HG03108 (cell line): ENCODE results near the gene FAT1.

Experiments used
- ATAC-seq: cut with Tn5 transposase; IDR thresholded peaks from one replicate; pipeline ENCODE4 v1.9.1; 2021; ENCODE audit warnings: moderate library complexity; ENCODE audit not compliant: unreplicated experiment

Gene FAT1

DNA sequence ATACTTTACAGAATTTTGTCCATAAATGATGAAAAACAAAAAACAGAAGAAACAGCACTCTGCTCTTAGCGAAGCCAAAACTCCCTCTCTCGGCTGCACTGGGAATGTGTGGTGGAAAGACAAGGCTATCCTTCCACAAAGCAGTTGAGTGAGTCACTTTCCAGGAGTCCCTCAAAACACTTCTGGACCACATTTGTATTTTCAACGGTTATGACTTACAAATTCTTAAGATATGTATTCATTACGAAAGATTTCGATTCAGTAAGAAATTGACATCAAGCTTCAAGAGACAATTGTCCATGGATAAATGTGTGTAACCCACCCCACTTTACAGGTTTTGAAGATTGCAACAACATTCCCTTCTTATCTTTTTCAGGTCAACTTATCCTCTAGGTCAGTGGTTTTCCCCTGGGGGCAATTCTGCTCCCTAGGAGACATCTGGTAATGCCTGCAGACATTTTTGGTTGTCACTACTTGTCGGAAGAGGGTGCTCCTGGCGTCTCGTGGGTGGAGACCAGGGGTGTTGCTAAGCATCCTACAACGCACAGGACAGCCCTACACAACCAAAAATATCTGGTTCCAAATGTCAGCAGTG, 101.6 kb downstream of the FAT1 start:
- ATAC-seq = no peak

DNA sequence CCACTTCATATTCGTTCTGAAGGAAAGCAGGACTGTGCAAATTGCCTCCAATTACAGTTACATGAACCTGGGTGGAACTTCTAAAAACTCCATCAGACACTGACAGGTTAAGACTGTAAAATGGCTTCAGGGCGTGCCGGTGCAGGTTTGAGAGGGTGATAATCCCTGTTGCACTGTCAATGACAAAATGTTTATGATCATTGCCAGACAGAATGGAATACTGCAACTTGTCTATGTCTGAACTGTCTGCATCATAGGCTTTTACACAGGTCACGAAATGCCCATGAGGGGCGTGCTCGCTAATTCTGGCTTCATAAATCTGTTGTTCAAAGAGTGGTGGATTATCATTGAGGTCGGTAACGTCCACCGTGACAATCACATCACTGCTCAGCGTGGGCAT, 104.6 kb downstream of the FAT1 start:
- no peak for ATAC-seq

DNA sequence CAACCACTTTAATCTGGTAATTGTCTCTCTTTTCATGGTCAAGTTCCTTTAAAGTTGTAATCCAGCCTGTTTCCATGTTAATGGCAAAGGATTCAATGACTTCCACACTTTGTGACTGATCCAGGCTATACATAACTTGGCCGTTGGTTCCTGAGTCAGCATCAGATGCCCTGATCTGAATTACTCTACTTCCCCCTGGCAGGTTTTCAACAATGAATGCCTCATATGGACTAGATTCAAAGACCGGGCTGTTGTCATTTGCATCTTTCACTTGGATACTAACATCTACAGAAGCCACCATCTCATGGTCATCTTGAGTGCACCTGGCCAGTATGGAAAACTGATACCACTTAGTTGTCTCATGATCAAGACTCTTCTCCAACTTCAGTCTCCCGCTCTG, 105.7 kb downstream of the FAT1 start:
- no peak for ATAC-seq

DNA sequence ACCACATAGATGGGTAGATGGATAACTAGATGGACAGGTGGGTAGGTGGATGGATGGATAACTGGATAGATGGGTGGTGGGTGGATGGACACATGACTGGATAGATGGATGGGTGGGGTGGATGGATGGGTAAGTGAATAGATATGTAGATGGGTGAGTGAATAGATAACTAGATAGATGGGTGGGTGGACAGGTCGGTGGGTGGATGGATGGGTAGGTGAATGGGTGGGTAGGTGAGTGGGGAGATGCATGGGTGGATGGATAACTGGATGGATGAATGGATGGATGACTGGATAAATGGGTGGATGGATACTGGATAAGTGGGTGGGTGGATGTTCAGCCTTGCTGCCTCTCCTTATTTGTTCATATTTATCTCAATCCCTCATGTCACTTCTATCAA, 116.2 kb downstream of the FAT1 start:
- no peak for ATAC-seq

DNA sequence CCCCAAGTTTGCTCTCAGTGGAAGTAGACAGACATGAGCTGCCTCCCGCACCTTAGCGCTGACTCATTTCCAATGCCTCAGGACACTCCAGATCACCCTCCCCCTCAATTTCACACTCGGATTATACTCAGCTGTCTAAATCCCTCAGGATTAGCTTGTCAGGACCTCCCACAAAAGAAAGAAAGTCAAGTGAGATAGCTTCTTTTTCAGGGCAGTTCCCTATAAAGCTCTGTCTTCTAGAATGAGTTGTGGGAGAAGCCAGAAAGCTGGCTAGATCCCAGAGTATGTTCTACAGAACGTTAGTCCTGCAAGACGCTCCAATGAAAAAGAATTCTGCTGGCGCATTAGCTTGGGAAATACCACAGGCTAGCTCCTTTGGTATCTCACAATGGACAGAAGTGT, 117.1 kb downstream of the FAT1 start:
- ATAC-seq = no peak

DNA sequence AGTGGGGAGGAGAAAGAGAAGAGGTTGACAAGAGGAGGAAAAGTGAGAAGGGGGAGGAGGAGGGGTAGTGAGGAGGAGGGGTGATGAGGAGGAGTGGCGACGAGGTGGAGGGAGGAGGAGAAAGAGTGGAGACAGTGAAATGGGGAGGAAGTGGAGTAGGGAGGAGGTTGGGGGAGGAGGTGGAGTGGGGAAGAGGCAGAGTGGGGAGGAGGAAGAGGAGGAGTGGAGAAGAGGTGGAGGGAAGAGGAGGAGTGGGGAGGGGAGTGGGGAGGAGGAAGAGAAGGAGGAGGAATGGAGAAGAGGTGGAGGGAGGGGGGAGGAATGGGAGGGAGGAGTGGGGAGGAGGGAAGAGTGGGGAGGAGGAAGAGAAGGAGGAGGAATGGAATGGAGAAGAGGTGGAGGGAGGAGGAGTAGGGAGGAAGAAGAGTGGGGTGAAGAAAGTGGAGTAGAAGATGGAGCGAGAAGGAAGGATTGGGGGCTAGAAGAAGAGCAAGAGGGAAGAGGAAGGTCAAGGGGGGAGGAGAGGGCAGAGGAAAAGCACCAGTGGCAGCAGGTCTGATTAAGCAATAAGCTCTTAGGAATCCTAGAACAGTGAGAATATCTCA, 118.3 kb downstream of the FAT1 start:
- no peak for ATAC-seq

DNA sequence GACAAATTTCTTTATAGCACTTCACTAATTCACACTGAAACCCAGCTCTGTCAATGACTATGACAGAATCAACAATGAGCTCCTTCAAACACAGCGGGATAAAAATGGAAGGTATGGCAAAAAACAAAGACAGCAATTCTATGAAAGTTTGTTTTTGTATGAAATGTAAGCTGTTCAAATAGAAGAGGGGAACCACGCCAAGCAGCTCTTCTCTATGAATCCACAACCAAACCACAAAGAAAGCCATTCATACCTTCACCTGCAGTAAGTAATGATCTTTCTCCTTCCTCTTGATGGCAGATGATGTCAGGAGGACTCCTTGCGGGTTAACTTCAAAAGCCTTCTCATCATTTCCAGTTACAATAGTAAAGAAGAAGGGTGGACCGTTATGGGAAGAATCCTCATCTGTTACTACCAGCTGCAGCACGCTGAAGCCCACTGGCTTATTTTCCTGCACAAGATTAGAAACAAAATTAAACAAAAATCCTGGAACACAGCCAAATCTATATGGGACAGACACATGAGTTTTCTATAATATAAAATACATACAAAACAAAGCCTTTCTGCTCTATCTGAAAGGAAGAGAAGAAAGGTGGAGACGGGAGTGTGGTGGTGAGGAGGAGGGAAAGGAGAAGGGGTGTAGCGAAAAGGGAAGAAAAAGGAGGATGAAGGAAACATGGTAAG, 119.4 kb downstream of the FAT1 start:
- no peak for ATAC-seq

DNA sequence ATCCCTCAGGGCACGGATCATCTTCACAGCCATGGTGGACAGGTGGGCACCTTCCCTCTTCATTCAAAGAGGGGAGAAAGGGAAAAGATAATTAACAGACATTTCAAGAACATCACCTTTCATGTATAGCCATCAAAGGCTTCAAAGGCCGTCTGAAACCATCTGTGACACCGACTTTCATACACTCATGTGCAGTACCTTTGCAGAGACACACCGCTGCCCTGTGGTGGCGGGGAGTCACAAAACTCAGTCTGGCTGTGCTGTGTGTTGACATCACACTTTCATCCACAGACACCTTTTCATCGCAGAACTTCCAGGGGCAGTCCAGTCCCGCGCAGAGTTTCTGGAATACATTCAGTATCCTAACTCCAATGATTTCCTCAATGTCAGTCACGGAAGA, 120.7 kb downstream of the FAT1 start:
- no peak for ATAC-seq

DNA sequence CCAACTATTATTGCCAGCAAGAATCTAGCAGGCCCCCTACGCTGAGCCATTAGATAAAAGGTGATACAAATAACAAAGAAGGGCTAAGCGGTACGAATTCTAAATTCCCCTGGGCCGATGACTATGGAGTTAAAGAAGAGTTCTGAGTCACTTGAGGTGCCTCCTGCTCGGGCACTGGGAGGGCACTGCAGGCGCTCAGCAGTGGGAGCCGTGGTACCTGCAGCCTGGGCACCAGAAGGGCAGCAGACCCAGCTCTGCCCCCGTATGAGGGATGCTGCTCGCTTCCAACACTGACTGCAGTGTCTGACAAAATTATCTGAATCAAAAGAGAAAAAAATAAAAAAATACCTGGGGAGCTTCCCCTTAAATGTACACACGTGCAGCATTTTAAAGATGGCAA, 124.2 kb downstream of the FAT1 start:
- no peak for ATAC-seq

DNA sequence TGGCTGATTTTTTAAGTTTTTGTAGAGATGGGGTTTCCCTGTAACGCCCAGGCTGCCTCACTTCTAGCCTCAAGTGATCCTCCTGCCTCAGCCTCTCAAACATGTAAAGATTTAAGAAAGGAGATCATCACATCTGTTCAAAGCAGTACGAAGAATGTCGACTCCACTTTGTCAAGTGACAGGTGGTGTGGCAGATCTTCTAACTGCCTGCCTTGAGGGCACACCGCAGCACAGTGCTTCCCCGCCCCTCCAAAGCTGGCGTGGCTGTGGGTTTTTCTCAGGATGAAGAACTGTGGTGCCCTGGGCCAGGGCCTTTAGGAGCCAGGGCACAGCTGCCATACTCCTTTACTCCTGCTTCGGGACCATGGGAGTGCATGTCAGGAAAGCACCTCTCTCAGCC, 125.0 kb downstream of the FAT1 start:
- no peak for ATAC-seq

DNA sequence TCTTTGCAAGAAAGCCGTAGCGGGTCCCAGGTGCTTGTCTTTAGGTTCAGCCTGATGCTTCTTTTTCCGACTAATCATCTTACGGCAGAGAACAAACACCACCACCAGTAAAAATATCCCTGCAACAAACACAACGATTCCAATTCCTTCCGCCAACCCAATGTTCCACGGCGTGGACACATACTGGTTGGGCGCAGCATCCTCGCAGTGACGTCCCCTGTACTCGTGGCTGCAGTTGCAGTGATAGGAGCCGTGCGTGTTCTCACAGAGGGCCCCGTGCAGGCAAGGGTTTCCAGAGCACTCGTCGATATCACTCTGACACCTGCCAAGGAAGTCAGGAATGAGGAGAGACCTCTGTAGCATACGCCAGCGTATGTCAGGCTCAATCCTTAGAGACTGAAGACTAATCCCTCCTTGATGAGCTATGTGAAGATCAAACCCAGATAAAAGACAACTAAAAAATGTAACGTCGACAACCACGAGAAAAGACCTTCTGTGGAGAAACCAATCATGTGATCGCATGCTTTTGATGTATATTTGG, 126.7 kb downstream of the FAT1 start:
- ATAC-seq = no peak

DNA sequence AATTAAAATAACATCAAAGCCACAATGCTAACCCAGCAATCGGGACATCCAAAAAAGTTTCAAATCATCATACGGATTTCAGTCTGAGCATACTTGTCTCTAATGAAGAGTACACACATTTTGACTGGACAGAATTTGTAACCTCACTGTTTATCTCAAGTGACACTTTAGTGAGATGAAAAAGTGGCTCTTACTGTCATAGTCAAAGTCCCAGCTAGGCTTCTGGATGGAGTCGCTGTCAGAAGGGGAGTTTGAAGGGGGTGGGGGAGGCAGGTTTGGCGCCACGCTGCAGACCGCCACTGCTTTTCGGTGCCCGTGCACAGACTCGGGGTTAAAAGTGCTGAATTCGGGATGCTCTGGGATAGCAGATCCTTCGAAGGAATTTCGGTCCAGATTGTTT, 127.3 kb downstream of the FAT1 start:
- ATAC-seq = no peak

DNA sequence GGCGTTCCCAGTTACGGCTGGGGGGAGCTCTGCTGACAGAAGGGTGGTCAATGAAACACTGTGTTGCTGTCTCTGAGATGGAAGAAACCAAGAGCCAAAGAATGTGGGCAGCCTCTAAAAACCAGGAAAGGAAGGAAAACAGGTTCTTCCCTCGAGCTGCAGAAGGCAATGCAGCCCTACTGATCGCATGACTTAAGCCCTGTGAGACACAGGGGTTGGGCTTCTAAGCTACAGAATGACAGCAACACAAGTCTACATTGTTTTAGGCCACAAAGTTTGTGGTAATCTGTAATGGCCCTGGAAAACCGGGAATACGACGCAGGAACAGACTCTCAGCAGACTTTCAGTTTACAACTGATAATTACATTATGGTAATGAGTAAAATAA, 130.1 kb downstream of the FAT1 start:
- ATAC-seq = no peak

DNA sequence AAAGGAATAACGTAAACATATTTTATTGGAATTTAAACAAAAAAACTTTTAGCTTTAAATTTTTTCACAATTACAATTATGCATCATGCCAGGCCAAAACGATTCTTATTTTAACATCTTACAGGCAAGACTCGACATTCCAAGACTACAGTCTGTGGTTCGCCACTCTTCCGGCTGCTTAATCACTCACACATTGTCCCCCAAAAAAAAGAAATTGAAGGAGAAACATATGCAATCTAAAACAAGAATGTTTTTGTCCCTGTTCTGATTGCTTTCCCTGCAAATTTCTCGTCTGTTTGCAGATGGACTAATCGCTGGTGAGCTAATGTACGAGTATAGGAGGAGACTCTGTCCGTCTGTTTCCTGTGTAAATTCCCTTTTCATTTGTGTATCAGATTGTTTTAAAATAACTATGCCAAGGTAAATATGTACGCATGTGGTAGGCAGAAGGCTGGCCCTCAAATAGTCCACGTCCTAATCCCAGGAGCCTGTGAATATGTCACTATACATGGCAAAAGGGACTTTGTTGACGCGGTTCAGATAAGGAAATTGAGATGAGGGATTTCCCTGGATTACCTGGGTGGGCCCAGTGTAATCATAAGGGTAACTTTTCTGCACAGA, 130.6 kb downstream of the FAT1 start:
- no peak for ATAC-seq

DNA sequence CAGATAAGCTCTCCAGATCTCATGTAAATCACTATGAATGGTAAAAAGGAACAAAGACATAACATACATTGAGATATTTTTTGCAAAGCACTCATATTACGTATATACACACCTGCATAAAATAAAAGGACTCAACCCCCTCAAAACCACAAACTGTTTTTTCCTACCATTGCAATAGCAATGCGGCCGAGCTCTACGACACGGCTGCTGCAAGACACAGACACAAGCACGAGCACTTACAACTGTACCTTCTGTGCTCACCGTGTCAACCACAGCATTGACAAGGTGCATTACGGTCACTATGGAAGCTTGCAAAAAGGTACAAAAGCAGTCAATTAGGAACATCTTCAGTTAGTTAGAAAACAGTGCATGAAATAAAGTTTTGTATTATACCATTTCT, 131.2 kb downstream of the FAT1 start:
- no peak for ATAC-seq

DNA sequence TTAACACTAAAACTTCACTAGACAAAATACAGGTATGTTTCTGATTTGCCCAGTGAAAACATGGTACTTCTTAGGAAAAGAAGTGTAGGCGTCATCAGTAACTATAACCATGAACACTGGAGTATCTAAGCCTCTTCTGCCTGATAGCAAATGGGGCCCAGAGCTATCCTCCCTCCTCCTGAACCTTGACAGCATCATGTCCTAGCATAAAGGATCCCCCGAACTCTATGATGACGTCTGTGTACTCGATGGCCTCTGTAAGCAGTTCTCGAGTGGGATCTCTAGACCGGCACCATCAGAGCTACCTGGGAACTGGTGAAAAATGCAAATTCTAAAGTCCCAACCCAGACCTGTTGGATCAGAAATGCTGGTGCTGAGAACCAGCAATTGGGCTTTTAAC, 132.0 kb downstream of the FAT1 start:
- ATAC-seq = no peak

DNA sequence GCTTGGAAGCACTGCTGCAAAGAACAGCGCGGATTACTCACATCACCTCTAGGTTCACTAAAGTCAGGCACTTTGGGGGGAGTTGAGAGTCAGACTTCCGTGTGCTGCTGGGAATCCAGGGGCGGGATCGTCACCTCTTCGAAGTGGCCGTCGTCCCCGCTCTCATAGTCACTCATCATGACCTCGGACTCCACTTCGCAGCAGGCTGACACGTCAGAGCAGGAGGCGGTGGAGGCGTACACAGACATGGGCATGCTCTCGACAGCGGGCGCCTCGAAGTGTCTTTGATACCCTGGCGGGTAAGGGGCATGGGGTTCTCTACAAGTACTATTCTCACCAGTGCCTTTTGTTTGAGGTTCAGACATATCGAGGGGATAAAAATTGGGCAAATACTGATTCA, 135.2 kb downstream of the FAT1 start:
- no peak for ATAC-seq

DNA sequence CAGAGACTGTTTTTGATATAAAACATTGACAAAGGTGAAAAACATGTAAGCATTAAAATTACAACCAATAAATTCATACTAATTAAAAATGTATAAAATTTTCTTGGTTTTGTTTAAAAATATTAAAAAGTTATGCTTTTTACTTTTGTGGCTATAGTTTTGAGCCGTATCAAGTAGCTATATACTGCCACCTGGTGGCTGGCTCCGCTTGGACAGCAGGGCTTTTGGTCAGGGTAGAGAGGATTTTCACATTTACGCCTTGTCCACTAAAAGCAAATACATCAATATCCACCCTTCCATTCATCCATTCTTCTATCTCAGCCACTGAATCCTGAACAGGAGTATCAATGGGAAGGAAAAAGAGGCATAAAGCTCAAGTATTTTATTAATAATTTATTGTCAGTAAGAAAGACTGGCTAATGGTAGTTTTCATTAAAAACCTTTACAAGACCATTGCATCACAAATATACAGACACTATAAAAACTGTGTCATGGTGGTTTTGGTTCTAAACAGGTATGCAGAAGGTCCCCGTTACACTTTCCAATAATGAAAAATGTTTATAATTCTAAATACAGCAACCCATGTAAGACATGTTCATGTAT, 136.1 kb downstream of the FAT1 start:
- no peak for ATAC-seq

DNA sequence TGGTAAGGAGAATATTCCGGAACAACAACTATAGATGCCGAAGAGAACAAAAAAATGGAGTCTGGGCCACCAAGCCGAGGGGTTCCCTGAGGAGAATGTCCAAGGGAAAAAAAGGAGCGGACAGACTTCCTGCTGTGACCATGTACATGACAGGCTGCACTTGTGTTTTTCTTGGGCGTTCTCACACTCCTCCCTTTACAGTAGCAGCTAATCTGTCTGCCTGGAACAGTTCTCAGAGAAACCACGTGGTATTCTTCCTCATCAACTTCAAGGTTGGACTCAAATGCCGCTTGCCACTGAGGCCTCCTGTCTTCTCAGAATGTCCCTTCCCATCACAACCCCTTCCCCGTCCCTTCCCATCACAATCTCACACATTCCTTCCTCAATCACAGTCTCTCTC, 137.5 kb downstream of the FAT1 start:
- no peak for ATAC-seq

DNA sequence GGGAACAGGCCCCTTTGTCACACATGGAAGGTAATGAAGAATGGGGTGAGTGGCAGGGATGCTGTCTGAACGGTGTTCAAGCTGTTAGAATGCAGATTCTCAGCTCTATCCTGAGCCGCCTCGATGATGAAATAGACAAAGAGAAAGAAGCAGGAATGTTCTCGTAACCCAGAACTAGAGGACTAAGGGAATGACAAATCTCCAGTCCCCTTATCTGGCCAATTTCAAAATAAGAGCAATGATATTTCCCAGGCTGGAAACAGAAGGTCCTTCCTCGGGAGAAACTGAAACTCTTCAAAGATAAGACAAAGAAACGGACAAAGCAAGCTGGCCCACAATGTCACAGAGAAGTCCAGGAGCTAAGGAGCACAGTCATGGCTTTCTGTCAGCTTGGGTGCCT, 138.7 kb downstream of the FAT1 start:
- ATAC-seq = no peak

DNA sequence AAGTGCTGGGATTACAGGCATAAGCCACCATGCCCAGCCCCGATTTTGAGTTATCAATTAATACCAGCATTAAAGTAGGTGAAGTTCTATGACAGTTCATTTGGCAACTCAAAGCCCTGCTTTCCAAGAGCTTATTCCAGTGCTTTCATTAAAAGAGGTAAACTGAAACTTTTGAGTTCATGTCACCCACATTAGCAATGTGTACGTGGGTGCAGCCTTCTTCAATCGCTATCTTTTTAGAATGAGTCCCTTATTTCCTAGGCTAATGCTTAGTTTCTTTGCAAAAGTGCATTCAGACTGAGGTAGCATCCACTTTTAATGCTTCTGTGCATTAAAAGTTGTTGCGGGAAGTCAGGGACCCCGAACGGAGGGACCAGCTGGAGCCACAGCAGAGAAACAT, 142.2 kb downstream of the FAT1 start:
- no peak for ATAC-seq

DNA sequence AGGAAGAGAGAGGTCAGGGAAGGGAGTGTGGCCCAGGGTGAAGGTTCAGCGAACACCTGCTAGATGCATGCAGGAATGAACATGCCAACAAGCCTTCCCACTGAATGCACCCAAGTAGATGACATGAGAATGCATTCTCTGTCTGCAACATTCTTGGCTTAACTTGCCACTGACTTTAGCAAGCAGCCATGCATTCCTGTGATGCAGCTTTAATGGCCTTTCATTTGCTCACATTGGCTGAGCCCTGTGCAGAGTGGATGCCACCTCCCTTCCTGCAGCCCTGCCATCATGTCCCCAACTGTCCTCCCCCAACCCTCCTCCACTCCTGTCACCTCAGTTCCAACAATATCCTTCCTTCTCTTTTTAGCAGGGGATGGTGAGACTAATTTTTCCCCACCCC, 143.0 kb downstream of the FAT1 start:
- ATAC-seq = no peak
